Osteocyte (in vitro differentiated cells): ENCODE data around the gene DUSP16. TPM values are rescaled to one million over a fixed set of nuclear protein-coding genes. Genes with fewer than 3 reads are reported as not detected.

ENCODE experiments used
- DNase-seq: peaks from one replicate; pipeline ENCODE4 v3.0.0; 2021; ENCODE audit warnings: mixed read lengths; ENCODE audit not compliant: unreplicated experiment; ENCODE audit errors: extremely low spot score
- H3K27ac Mint-ChIP-seq: one replicate; pipeline ENCODE4 v1.8.0; 2021; ENCODE audit warnings: mild to moderate bottlenecking, mixed read lengths; ENCODE audit not compliant: unreplicated experiment
- H3K27me3 Mint-ChIP-seq: one replicate; pipeline ENCODE4 v1.8.0; 2021; ENCODE audit warnings: mixed read lengths; ENCODE audit not compliant: unreplicated experiment
- H3K36me3 Mint-ChIP-seq: one replicate; pipeline ENCODE4 v1.8.0; 2021; ENCODE audit warnings: mixed read lengths; ENCODE audit not compliant: unreplicated experiment
- H3K4me1 Mint-ChIP-seq: one replicate; pipeline ENCODE4 v1.8.0; 2021; ENCODE audit warnings: mixed read lengths; ENCODE audit not compliant: unreplicated experiment
- H3K4me3 Mint-ChIP-seq: one replicate; pipeline ENCODE4 v1.8.0; 2021; ENCODE audit warnings: mild to moderate bottlenecking, moderate library complexity, mixed read lengths; ENCODE audit not compliant: unreplicated experiment
- H3K9me3 Mint-ChIP-seq: one replicate; pipeline ENCODE4 v1.8.0; 2021; ENCODE audit warnings: mixed read lengths; ENCODE audit not compliant: unreplicated experiment
- CTCF ChIP-seq: fragments of 200-600 bp; sonication (generic); IDR thresholded peaks from 2 replicates; pipeline ENCODE4 v1.5.0; 2021; ENCODE audit warnings: antibody characterized with exemption, mild to moderate bottlenecking, moderate library complexity
- total RNA-seq: library from RNA; stranded (reverse); gene quantifications from 2 replicates; pipeline ENCODE4 v1.2.1, GENCODE V29; 2021

Gene DUSP16
- total RNA-seq, 1 donor from 2014 or later, result 10.3 TPM

- no peak for DNase-seq
- Mint-ChIP-seq H3K4me1 (peaks cover 12% of the 10 kb centered on the region), H3K27me3 (no peaks in the 10 kb centered on the region), H3K36me3 (peaks cover 22% of the 10 kb centered on the region), H3K4me3 (no peak overlapping the region), H3K27ac (no peak overlapping the region), H3K9me3 (peaks cover 7% of the 10 kb centered on the region)
- TF ChIP-seq CTCF, result no peak
These were observed 79.2 kb downstream of the DUSP16 start for GRCh38 chr12:12483438-12483837.

- H3K27me3 Mint-ChIP-seq, result no peaks in the 10 kb centered on the region
These were observed 79.7 kb downstream of the DUSP16 start for GRCh38 chr12:12482959-12483358.

GRCh38 chr12:12482150-12482761 lies 80.4 kb downstream of the DUSP16 start:
- Mint-ChIP-seq H3K27me3 (no peaks in the 10 kb centered on the region), H3K4me3 (no peak overlapping the region), H3K36me3 (peaks cover 27% of the 10 kb centered on the region), H3K27ac (no peak overlapping the region), H3K4me1 (peaks cover 2% of the 10 kb centered on the region), H3K9me3 (no peaks in the 10 kb centered on the region)
- DNase-seq, result no peak
- TF ChIP-seq CTCF, result no peak

More at GRCh38 chr12:12482959-12483358, 79.7 kb downstream of the DUSP16 start:
- TF ChIP-seq CTCF, result no peak
- no peak overlapping the region for H3K4me3 Mint-ChIP-seq
- peaks cover 5% of the 10 kb centered on the region for H3K9me3 Mint-ChIP-seq
- DNase-seq, result no peak
- peaks cover 7% of the 10 kb centered on the region for H3K4me1 Mint-ChIP-seq
- peaks cover 22% of the 10 kb centered on the region for H3K36me3 Mint-ChIP-seq
- H3K27ac Mint-ChIP-seq, result no peak overlapping the region

GRCh38 chr12:12481631-12482030 lies 81.0 kb downstream of the DUSP16 start:
- DNase-seq, result no peak
- Mint-ChIP-seq H3K27me3 (no peaks in the 10 kb centered on the region), H3K4me1 (no peaks in the 10 kb centered on the region), H3K36me3 (peaks cover 30% of the 10 kb centered on the region), H3K27ac (no peak overlapping the region), H3K9me3 (no peaks in the 10 kb centered on the region), H3K4me3 (no peak overlapping the region)
- TF ChIP-seq CTCF, result no peak

GRCh38 chr12:12480074-12480473 lies 82.6 kb downstream of the DUSP16 start:
- H3K9me3 Mint-ChIP-seq, result no peaks in the 10 kb centered on the region

More at GRCh38 chr12:12480074-12480473, 82.6 kb downstream of the DUSP16 start:
- H3K4me3 Mint-ChIP-seq, result no peak overlapping the region
- peaks cover 31% of the 10 kb centered on the region for H3K36me3 Mint-ChIP-seq
- H3K27ac Mint-ChIP-seq, result no peak overlapping the region
- TF ChIP-seq CTCF, result no peak
- no peaks in the 10 kb centered on the region for H3K27me3 Mint-ChIP-seq
- H3K4me1 Mint-ChIP-seq, result no peaks in the 10 kb centered on the region
- no peak for DNase-seq
